Measurements from ENCODE around the gene SCYGR1.
"Not testable (repeated sequence)": the region's sequence is repeated elsewhere in the genome, so short reads cannot be mapped to it uniquely, and the experiment has no call there.

SCYGR1 gene

GRCh38 chr2:227387583-227387982 is at the start of gene SCYGR1:
TSS of gene SCYGR1 (minus strand) at chr2:227387949. CDS start at chr2:227387949, 0 bp downstream.
- H3K4me3 ChIP-seq (ENCODE audit: low read depth, low read length): not testable (repeated sequence)

GRCh38 chr2:227436436-227437174 is 48.9 kb upstream of the SCYGR1 start:
- no peak overlapping the region for H3K4me3 ChIP-seq (ENCODE audit: low read depth, low read length)
- no peak for DNase-seq (ENCODE audit: low read depth)

More at GRCh38 chr2:227387583-227387982, at the start of gene SCYGR1:
- DNase-seq (ENCODE audit: low read depth): not testable (repeated sequence)

GRCh38 chr2:227433171-227433570 is 45.4 kb upstream of the SCYGR1 start:
- H3K4me3 ChIP-seq (ENCODE audit: low read depth, low read length): no peak overlapping the region
- no peak for DNase-seq (ENCODE audit: low read depth)

- DNase-seq (ENCODE audit: low read depth): no peak
- H3K4me3 ChIP-seq (ENCODE audit: low read depth, low read length): no peak overlapping the region
These were observed 42.9 kb upstream of the SCYGR1 start for GRCh38 chr2:227430639-227431038.

GRCh38 chr2:227428731-227429285 is 41.1 kb upstream of the SCYGR1 start:
- no peak overlapping the region for H3K4me3 ChIP-seq (ENCODE audit: low read depth, low read length)
- DNase-seq (ENCODE audit: low read depth): no peak

GRCh38 chr2:227423656-227424499 is 36.1 kb upstream of the SCYGR1 start:
- no peak for DNase-seq (ENCODE audit: low read depth)
- no peak overlapping the region for H3K4me3 ChIP-seq (ENCODE audit: low read depth, low read length)

- no peak overlapping the region for H3K4me3 ChIP-seq (ENCODE audit: low read depth, low read length)
- DNase-seq (ENCODE audit: low read depth): no peak
These were observed 32.6 kb upstream of the SCYGR1 start for GRCh38 chr2:227420087-227421052.

- no peak overlapping the region for H3K4me3 ChIP-seq (ENCODE audit: low read depth, low read length)
- no peak for DNase-seq (ENCODE audit: low read depth)
These were observed 29.0 kb upstream of the SCYGR1 start for GRCh38 chr2:227416701-227417100.

GRCh38 chr2:227415538-227416424 is 28.0 kb upstream of the SCYGR1 start:
- H3K4me3 ChIP-seq (ENCODE audit: low read depth, low read length): no peak overlapping the region
- peak; percentile 31 for DNase-seq (ENCODE audit: low read depth)

GRCh38 chr2:227414846-227415245 is 27.1 kb upstream of the SCYGR1 start:
- no peak for DNase-seq (ENCODE audit: low read depth)

GRCh38 chr2:227413371-227413770 is 25.6 kb upstream of the SCYGR1 start:
- no peak overlapping the region for H3K4me3 ChIP-seq (ENCODE audit: low read depth, low read length)
- DNase-seq (ENCODE audit: low read depth): no peak

More at GRCh38 chr2:227414846-227415245, 27.1 kb upstream of the SCYGR1 start:
- H3K4me3 ChIP-seq (ENCODE audit: low read depth, low read length): no peak overlapping the region

- no peak overlapping the region for H3K4me3 ChIP-seq (ENCODE audit: low read depth, low read length)
- no peak for DNase-seq (ENCODE audit: low read depth)
These were observed 25.1 kb upstream of the SCYGR1 start for GRCh38 chr2:227412877-227413276.

GRCh38 chr2:227411990-227412350 is 24.2 kb upstream of the SCYGR1 start:
- no peak overlapping the region for H3K4me3 ChIP-seq (ENCODE audit: low read depth, low read length)
- DNase-seq (ENCODE audit: low read depth): peak; percentile 36

- H3K4me3 ChIP-seq (ENCODE audit: low read depth, low read length): no peak overlapping the region
These were observed 23.7 kb upstream of the SCYGR1 start for GRCh38 chr2:227411320-227411989.

GRCh38 chr2:227410191-227410590 is 22.4 kb upstream of the SCYGR1 start:
- no peak for DNase-seq (ENCODE audit: low read depth)
- H3K4me3 ChIP-seq (ENCODE audit: low read depth, low read length): no peak overlapping the region

More at GRCh38 chr2:227411320-227411989, 23.7 kb upstream of the SCYGR1 start:
- no peak for DNase-seq (ENCODE audit: low read depth)

GRCh38 chr2:227407591-227408151 is 19.9 kb upstream of the SCYGR1 start:
- H3K4me3 ChIP-seq (ENCODE audit: low read depth, low read length): no peak overlapping the region
- no peak for DNase-seq (ENCODE audit: low read depth)

Measured in skeletal muscle cell (primary cell).